HFFc6 (cell line): ENCODE measurements around the gene ADGRV1. TPM values are rescaled to one million over a fixed set of nuclear protein-coding genes. Genes with fewer than 3 reads are reported as not detected.

Experiments used
- DNase-seq: peaks from one replicate; pipeline ENCODE4 v3.0.0-alpha.2; 2018
- H3K27ac Mint-ChIP-seq: 2 replicates; pipeline ENCODE4 v1.8.0; 2020; ENCODE audit warnings: mild to moderate bottlenecking, mixed read lengths
- H3K27me3 Mint-ChIP-seq: 2 replicates; pipeline ENCODE4 v1.8.0; 2021; ENCODE audit warnings: mild to moderate bottlenecking, moderate library complexity, mixed read lengths; ENCODE audit not compliant: insufficient read depth
- H3K36me3 Mint-ChIP-seq: 2 replicates; pipeline ENCODE4 v1.8.0; 2021; ENCODE audit warnings: low read depth, mixed read lengths
- H3K4me1 Mint-ChIP-seq: 2 replicates; pipeline ENCODE4 v1.8.0; 2020; ENCODE audit warnings: low read depth, mixed read lengths
- H3K4me3 Mint-ChIP-seq: 2 replicates; pipeline ENCODE4 v1.8.0; 2020; ENCODE audit warnings: mild to moderate bottlenecking, moderate library complexity, mixed read lengths
- H3K9me3 Mint-ChIP-seq: 2 replicates; pipeline ENCODE4 v1.8.0; 2020; ENCODE audit warnings: mild to moderate bottlenecking, mixed read lengths
- CTCF ChIP-seq: fragments of 200-600 bp; sonication (generic); IDR thresholded peaks from 2 replicates; pipeline ENCODE4 v1.5.0; 2021; ENCODE audit warnings: antibody characterized with exemption, mild to moderate bottlenecking
- total RNA-seq, 6 experiments: library from RNA; stranded (reverse); fragmentation: NEBNext Ultra II Directional; extraction: Animal tissue kit (Norgen Biotek cat#: 25700); gene quantifications; 2 replicates in 1 of 6; 3 replicates in 5 of 6; pipeline ENCODE4 v1.2.3, GENCODE V29; 2021

ADGRV1 gene
- total RNA-seq, 6 experiments from 2014 or later: not detected

GRCh38 chr5:91016322-91016721, 457.7 kb downstream of the ADGRV1 start:
- no peaks in the 10 kb centered on the region; the same call in 1 of the 2 replicates for H3K9me3 Mint-ChIP-seq
- peaks cover 2% of the 10 kb centered on the region; the same call in 1 of the 2 replicates for H3K27me3 Mint-ChIP-seq
- TF ChIP-seq CTCF: no peak
- no peaks in the 10 kb centered on the region for H3K4me1 Mint-ChIP-seq
- DNase-seq: no peak
- H3K27ac Mint-ChIP-seq: no peak overlapping the region
- H3K4me3 Mint-ChIP-seq: no peak overlapping the region
- H3K36me3 Mint-ChIP-seq: no peaks in the 10 kb centered on the region

GRCh38 chr5:91016954-91017700, 458.5 kb downstream of the ADGRV1 start:
- Mint-ChIP-seq H3K4me3 (no peak overlapping the region), H3K36me3 (no peaks in the 10 kb centered on the region), H3K27ac (no peak overlapping the region), H3K27me3 (peaks cover 2% of the 10 kb centered on the region; the same call in 1 of the 2 replicates), H3K4me1 (no peaks in the 10 kb centered on the region), H3K9me3 (no peaks in the 10 kb centered on the region; the same call in 1 of the 2 replicates)
- no peak for DNase-seq
- no peak for TF ChIP-seq CTCF

- H3K27ac Mint-ChIP-seq: no peak overlapping the region
- H3K36me3 Mint-ChIP-seq: no peaks in the 10 kb centered on the region
- no peak for TF ChIP-seq CTCF
- no peaks in the 10 kb centered on the region for H3K4me1 Mint-ChIP-seq
- no peak for DNase-seq
- peaks cover 2% of the 10 kb centered on the region; the same call in 1 of the 2 replicates for H3K27me3 Mint-ChIP-seq
- no peaks in the 10 kb centered on the region; the same call in 1 of the 2 replicates for H3K9me3 Mint-ChIP-seq
- no peak overlapping the region for H3K4me3 Mint-ChIP-seq
Measured at GRCh38 chr5:91018200-91018599, 459.6 kb downstream of the ADGRV1 start.

GRCh38 chr5:91018712-91019371, 460.2 kb downstream of the ADGRV1 start:
- peaks cover 5% of the 10 kb centered on the region; the same call in 1 of the 2 replicates for H3K27me3 Mint-ChIP-seq
- no peak overlapping the region for H3K4me3 Mint-ChIP-seq
- no peak for DNase-seq
- no peaks in the 10 kb centered on the region; the same call in 1 of the 2 replicates for H3K9me3 Mint-ChIP-seq
- no peaks in the 10 kb centered on the region for H3K4me1 Mint-ChIP-seq
- no peak overlapping the region for H3K27ac Mint-ChIP-seq
- no peak for TF ChIP-seq CTCF
- no peaks in the 10 kb centered on the region for H3K36me3 Mint-ChIP-seq

- H3K27me3 Mint-ChIP-seq: peaks cover 5% of the 10 kb centered on the region; the same call in 1 of the 2 replicates
- no peak overlapping the region for H3K4me3 Mint-ChIP-seq
- H3K36me3 Mint-ChIP-seq: no peaks in the 10 kb centered on the region
- H3K27ac Mint-ChIP-seq: no peak overlapping the region
- no peaks in the 10 kb centered on the region; the same call in 1 of the 2 replicates for H3K9me3 Mint-ChIP-seq
- no peak for DNase-seq
- TF ChIP-seq CTCF: no peak
- H3K4me1 Mint-ChIP-seq: no peaks in the 10 kb centered on the region
Measured at GRCh38 chr5:91020065-91020800, 461.6 kb downstream of the ADGRV1 start.
